T-helper 1 cell treated with Interleukin-12 subunit alpha and Interleukin-12 subunit beta and Interleukin-4 antibody, amounts not matched to agents 30 μg/mL and 1 μg/mL, for 36 hours (primary cell): Measurements from ENCODE around the gene RMC1.

Experiments used
- H3K27ac Mint-ChIP-seq: one replicate; pipeline ENCODE4 v1.8.0; 2021; ENCODE audit warnings: mild to moderate bottlenecking, mixed read lengths
- H3K27me3 Mint-ChIP-seq: one replicate; pipeline ENCODE4 v1.8.0; 2021; ENCODE audit warnings: low read depth, mixed read lengths
- H3K36me3 Mint-ChIP-seq: one replicate; pipeline ENCODE4 v1.8.0; 2021; ENCODE audit warnings: low read depth, mixed read lengths
- H3K4me1 Mint-ChIP-seq: one replicate; pipeline ENCODE4 v1.8.0; 2021; ENCODE audit warnings: low read depth, mixed read lengths
- H3K4me3 Mint-ChIP-seq: one replicate; pipeline ENCODE4 v1.8.0; 2021; ENCODE audit warnings: mild to moderate bottlenecking, moderate library complexity, mixed read lengths
- H3K9me3 Mint-ChIP-seq: one replicate; pipeline ENCODE4 v1.8.0; 2021; ENCODE audit warnings: mixed read lengths

Gene RMC1

GRCh38 chr18:23503038-23503962 lies at the start of gene RMC1:
Gene RMC1 (plus strand): TSS chr18:23503511. CDS start chr18:23503619, 108 bp downstream.
- peaks cover 20% of the 10 kb centered on the region for H3K36me3 Mint-ChIP-seq
- H3K9me3 Mint-ChIP-seq, result no peaks in the 10 kb centered on the region
- peak within 1 kb of the TSS; percentile 92 for H3K27ac Mint-ChIP-seq
- H3K27me3 Mint-ChIP-seq, result no peaks in the 10 kb centered on the region
- H3K4me1 Mint-ChIP-seq, result peaks cover 47% of the 10 kb centered on the region
- peak within 1 kb of the TSS; percentile 93 for H3K4me3 Mint-ChIP-seq

- Mint-ChIP-seq H3K4me1 (peaks cover 39% of the 10 kb centered on the region), H3K36me3 (peaks cover 2% of the 10 kb centered on the region)
These were observed 49.6 kb upstream of the RMC1 start for GRCh38 chr18:23453680-23454058.

GRCh38 chr18:23456835-23457234 lies 46.5 kb upstream of the RMC1 start:
- H3K4me1 Mint-ChIP-seq, result peaks cover 56% of the 10 kb centered on the region
- H3K9me3 Mint-ChIP-seq, result no peaks in the 10 kb centered on the region
- H3K27me3 Mint-ChIP-seq, result no peaks in the 10 kb centered on the region
- no peak overlapping the region for H3K27ac Mint-ChIP-seq
- H3K36me3 Mint-ChIP-seq, result peaks cover 9% of the 10 kb centered on the region
- no peak overlapping the region for H3K4me3 Mint-ChIP-seq

More at GRCh38 chr18:23453680-23454058, 49.6 kb upstream of the RMC1 start:
- Mint-ChIP-seq H3K27ac (peak overlapping the region; percentile 92), H3K9me3 (no peaks in the 10 kb centered on the region), H3K4me3 (peak overlapping the region; percentile 99), H3K27me3 (peaks cover 4% of the 10 kb centered on the region)

- Mint-ChIP-seq H3K27me3 (no peaks in the 10 kb centered on the region), H3K4me1 (peaks cover 50% of the 10 kb centered on the region), H3K27ac (peak overlapping the region; percentile 47), H3K36me3 (peaks cover 24% of the 10 kb centered on the region), H3K9me3 (no peaks in the 10 kb centered on the region), H3K4me3 (peak overlapping the region; percentile 21)
These were observed 44.3 kb upstream of the RMC1 start for GRCh38 chr18:23458830-23459529.

GRCh38 chr18:23459530-23459921 lies 43.8 kb upstream of the RMC1 start:
- Mint-ChIP-seq H3K4me1 (peaks cover 45% of the 10 kb centered on the region), H3K27me3 (no peaks in the 10 kb centered on the region), H3K36me3 (peaks cover 30% of the 10 kb centered on the region), H3K27ac (no peak overlapping the region), H3K9me3 (no peaks in the 10 kb centered on the region), H3K4me3 (no peak overlapping the region)

- H3K9me3 Mint-ChIP-seq, result no peaks in the 10 kb centered on the region
- no peak overlapping the region for H3K4me3 Mint-ChIP-seq
- peaks cover 33% of the 10 kb centered on the region for H3K36me3 Mint-ChIP-seq
- H3K27ac Mint-ChIP-seq, result peak overlapping the region; percentile 15
- peaks cover 40% of the 10 kb centered on the region for H3K4me1 Mint-ChIP-seq
- H3K27me3 Mint-ChIP-seq, result no peaks in the 10 kb centered on the region
These were observed 42.7 kb upstream of the RMC1 start for GRCh38 chr18:23460285-23461273.

GRCh38 chr18:23462876-23463275 lies 40.4 kb upstream of the RMC1 start:
- no peak overlapping the region for H3K27ac Mint-ChIP-seq
- no peaks in the 10 kb centered on the region for H3K27me3 Mint-ChIP-seq
- H3K4me3 Mint-ChIP-seq, result no peak overlapping the region
- H3K9me3 Mint-ChIP-seq, result no peaks in the 10 kb centered on the region
- peaks cover 35% of the 10 kb centered on the region for H3K4me1 Mint-ChIP-seq
- H3K36me3 Mint-ChIP-seq, result peaks cover 40% of the 10 kb centered on the region

GRCh38 chr18:23468753-23469459 lies 34.4 kb upstream of the RMC1 start:
- Mint-ChIP-seq H3K36me3 (peaks cover 32% of the 10 kb centered on the region), H3K27ac (no peak overlapping the region), H3K4me3 (no peak overlapping the region)

GRCh38 chr18:23470620-23471387 lies 32.5 kb upstream of the RMC1 start:
- Mint-ChIP-seq H3K4me1 (peaks cover 5% of the 10 kb centered on the region), H3K9me3 (no peaks in the 10 kb centered on the region), H3K4me3 (no peak overlapping the region), H3K36me3 (peaks cover 31% of the 10 kb centered on the region), H3K27ac (peak overlapping the region; percentile 10), H3K27me3 (no peaks in the 10 kb centered on the region)

More at GRCh38 chr18:23468753-23469459, 34.4 kb upstream of the RMC1 start:
- Mint-ChIP-seq H3K4me1 (peaks cover 2% of the 10 kb centered on the region), H3K27me3 (no peaks in the 10 kb centered on the region), H3K9me3 (no peaks in the 10 kb centered on the region)

GRCh38 chr18:23471486-23471885 lies 31.8 kb upstream of the RMC1 start:
- no peak overlapping the region for H3K27ac Mint-ChIP-seq
- peaks cover 2% of the 10 kb centered on the region for H3K4me1 Mint-ChIP-seq
- no peak overlapping the region for H3K4me3 Mint-ChIP-seq
- H3K9me3 Mint-ChIP-seq, result no peaks in the 10 kb centered on the region
- H3K36me3 Mint-ChIP-seq, result peaks cover 30% of the 10 kb centered on the region
- no peaks in the 10 kb centered on the region for H3K27me3 Mint-ChIP-seq

GRCh38 chr18:23479829-23480505 lies 23.3 kb upstream of the RMC1 start:
- H3K36me3 Mint-ChIP-seq, result peaks cover 28% of the 10 kb centered on the region
- H3K4me1 Mint-ChIP-seq, result peaks cover 4% of the 10 kb centered on the region
- H3K9me3 Mint-ChIP-seq, result no peaks in the 10 kb centered on the region
- no peak overlapping the region for H3K27ac Mint-ChIP-seq
- H3K4me3 Mint-ChIP-seq, result no peak overlapping the region
- no peaks in the 10 kb centered on the region for H3K27me3 Mint-ChIP-seq

GRCh38 chr18:23484561-23485182 lies 18.6 kb upstream of the RMC1 start:
- Mint-ChIP-seq H3K27me3 (no peaks in the 10 kb centered on the region), H3K4me3 (no peak overlapping the region), H3K27ac (no peak overlapping the region), H3K9me3 (no peaks in the 10 kb centered on the region), H3K4me1 (peaks cover 21% of the 10 kb centered on the region), H3K36me3 (peaks cover 15% of the 10 kb centered on the region)
